RCC 7860 (cell line): ENCODE measurements around the gene EXD3.
A peak's percentile ranks its signal among the peaks of the same experiment; 100 is the strongest.
"Not testable (repeated sequence)": the region's sequence is repeated elsewhere in the genome, so short reads cannot be mapped to it uniquely, and the experiment has no call there.

ENCODE experiments used
- DNase-seq: peaks from one replicate; pipeline ENCODE4 v3.0.0-alpha.2; 2015; ENCODE audit warnings: low spot score
- FAIRE-seq: peaks from 2 replicates; lab custom pipeline; 2012; peaks lifted over from hg19 to GRCh38; lab: Jason Lieb, UNC

EXD3 gene

DNA sequence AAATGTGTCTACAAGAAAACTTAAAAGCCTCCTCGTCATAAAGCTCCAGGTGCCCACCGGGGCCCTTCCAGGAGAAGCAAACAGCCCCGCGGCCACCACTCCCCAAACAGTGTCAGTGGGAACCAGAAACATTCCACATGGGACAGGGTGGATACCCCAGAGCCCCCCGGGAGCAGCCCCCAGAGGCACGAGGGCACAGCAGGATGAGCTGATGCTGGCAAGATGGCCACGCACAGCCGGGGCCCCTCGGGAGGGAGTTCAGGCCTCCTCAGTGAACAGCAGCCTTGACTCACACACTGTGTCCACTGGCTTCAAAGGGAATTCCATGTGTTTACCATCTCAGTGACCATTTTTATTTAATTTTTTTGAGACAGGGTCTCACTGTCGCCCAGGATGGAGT, 10.5 kb downstream of the EXD3 start:
- DNase-seq = no peak
- FAIRE-seq = no peak

DNA sequence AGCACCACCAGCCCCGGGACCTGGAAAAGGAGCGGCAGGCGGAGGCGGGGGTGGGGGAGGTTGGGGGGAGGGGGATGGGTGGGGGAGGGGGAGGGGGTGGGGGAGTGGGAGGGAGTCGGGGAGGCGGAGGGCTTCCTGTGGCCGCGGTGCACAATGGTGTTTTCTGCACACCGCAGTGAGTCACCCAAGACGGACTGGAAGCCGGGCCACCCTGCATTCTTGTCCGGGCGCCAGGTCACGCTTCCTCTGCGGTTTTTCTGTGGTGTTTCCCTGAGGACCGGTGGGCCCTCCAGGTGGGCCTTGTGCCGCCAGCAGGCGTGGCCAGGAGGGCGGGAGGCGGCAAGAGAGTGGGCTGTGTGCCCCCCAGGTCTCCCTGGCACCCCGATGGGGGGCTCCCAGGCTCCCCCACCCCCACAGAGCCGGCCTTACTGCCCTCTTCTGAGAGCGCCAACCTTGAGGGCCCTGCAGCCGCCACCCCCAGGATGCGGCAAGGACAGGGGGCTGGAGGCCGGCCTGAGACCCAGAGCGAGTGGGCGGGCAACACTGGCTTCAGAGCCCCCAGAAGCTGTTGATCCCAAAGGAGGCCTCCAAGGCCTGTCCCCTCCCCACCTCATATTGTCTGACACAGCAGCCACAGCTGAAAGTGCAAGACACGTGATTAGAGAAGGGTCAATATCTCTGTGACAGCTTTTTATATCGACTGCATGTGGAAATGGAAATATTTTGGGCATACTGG, 11.1 kb downstream of the EXD3 start:
- peak; percentile 87 for DNase-seq
- FAIRE-seq = no peak

DNA sequence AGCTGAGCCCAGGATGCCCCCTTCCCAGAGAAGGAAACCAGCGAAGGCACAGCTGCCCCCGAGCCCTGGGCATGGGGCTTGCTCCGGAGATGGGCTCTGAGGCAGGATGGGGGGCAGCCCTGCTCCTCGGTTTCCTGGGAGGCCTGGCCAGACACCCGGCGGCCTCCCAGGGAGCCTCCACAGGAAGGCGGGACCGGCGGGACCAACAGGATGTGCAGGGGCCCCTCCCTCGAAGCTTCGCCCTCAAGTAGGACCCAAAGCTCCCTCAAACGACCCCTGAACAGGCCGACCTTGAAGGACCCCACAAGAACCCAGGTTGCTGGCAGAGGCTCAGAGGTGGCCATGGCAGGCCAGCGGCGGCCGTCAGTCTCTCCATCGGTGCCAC, 11.7 kb downstream of the EXD3 start:
- DNase-seq (peak; percentile 25), FAIRE-seq (no peak)

DNA sequence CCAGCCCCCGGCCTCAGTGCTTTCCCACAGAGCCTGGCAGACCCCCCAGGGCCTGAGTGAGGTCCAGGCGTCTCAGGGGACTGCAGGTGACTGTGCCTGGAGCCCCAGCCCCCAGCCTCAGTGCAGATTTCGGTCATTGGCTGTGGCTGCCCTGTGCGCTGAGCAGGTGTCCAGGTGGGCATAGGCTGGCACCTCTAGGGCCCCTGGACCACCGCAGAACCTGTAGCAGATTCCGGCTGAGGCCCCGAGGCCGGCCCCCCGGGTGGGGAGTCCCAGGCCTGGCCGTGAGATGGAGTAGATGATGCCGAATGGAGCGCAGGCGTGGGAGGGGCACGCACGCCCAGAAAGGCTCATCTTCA, 12.1 kb downstream of the EXD3 start:
- FAIRE-seq (no peak), DNase-seq (no peak)

DNA sequence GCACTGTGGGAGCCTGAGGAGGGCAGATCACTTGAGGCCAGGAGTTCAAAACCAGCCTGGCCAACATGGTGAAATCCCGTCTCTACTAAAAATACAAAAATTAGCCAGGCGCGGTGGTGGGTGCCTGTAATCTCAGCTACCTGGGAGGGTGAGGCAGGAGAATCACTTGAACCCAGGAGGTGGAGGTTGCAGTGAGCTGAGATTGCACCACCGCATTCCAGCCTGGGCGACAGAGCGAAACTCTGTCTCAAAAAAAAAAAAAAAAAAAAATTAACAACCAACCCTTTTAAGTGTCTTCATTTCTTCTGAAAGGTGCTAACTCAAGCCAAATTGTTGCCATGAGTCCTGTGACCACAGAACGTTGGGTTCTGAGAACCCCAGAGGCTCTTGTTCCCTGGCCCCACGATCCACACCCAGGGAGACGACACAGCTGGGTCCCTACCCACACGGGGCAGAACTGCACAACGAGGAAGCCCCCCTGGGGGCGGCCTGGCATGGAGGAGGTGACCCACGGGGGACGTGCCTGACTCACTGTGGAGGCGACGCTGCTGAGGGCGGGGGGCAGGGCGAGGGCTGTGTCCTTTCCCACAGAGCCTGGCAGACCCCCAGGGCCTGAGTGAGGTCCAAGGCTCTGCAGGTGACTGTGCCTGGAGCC, 12.6 kb downstream of the EXD3 start:
- not testable (repeated sequence) for DNase-seq, FAIRE-seq

DNA sequence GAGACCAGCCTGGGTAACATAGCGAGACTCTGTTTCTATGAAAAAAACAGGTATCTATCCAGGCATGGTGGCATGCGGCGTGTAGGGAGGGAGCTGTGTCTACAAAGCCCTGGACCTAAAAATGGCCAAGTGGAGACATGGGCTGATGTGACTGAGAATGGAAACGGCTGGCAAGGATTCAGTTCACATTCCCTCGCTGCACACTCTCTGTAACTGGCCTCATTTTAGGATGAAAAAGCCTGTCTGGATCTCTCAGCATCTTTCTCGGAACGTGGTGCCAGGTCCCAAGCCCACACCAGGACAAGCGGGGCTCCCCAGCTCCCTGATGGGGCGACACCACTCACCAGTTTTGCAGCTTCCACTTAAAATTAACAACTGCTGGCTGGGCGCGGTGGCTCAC, 13.4 kb downstream of the EXD3 start:
- DNase-seq (no peak), FAIRE-seq (no peak)

DNA sequence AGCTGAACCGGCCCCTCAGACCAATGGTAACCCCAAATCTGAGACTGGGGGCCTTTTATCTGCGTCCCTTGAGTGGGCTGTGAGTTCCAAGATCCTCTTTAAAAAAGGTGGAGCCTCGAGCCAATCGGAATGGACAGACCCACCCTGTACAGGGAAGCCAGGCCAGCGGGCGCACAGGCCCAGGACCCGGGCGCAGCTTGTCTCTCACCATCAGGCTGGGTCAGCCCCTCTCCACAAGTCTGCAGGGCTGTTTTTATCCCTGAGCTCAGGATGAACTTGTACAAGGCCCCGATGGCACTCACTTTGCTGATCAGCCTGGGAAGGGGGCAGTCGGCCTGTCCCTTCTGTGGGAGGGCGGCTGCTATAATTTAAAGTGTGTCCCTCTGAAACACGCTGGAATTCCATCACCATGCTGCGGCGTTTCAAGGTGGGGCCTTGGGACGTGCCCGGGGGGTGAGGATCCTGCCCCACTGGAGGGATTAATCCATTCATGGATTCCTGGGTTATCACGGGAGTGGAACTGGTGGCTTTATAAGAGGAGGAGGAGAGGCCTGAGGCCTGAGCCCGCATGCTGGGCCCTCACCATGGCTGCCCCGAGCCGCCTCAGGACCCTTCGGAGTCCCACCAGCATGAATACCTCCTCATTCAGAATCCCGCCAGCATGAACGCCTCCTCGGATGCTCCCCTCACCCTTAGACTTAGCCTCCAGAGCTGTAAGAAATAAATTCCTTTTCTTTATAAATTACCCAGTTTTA, 14.1 kb downstream of the EXD3 start:
- DNase-seq (no peak), FAIRE-seq (no peak)

DNA sequence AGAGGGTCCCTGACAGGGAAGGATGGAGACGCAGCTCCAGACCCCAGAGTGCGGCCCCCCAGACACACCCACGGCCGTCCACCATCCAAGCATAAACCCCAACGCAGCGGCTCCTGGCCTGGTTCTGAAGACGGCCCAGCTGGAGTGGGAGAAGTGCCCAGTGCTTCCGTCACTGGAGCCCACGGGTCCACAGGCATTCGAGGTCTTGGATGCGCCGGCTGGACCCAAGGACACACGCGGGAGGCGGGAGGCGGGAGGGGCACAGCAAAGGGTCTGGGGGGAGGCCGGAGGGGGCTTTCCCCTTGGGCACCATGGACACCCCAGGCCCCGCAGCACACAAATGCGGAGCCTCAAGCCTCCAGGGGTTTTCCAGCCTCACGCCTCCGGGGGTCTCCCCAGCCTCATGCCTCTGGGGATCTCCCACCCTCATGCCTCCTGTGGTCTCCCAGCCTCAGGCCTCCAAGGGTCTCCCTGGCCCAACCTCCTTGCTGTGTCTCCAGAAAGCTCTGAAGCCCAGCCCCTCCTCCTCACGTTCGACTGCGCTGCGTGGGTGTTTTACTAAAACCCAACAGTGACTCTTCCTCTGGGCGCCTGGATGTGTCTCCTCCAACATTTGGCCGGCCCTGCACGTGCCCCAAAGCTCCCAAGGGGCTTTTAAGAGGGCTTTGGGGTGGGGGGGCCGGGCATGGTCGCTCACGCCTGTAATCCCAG, 15.2 kb downstream of the EXD3 start:
- no peak for DNase-seq

DNA sequence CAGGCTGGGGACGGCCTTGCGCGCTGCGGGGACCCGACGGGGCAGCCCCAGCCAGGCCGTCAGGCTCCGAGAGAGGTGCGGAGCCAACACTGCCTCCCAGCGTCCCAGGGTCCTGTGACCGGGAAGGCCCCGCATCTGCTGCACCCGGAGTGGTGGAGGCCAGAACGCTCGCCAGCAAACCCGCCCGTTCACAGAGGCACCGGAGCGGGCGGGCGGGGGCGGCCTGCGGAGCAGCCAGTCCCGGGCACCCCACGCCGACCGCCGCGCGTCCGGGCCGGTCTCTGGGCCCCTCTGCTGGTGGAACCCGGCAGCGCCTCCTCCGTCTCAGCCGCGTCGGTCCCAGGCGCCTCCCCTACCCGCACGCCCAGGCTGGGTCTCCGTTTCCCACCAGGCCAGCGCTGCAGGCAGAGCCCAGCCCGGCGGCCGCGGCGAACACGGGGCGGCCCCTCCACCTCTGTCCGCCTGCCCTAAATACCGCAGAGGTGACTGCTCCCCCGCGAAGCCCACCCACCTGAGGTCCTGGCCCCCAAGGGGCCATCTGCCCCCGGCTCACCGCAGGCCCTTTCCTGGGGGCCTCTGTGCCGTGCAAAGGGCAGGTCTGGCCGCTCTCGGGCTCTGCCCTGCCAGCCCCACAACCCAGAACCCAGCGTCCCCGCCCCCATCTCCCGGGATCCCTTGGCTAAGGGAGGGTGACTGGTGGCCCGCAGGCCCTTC, 15.9 kb downstream of the EXD3 start:
- FAIRE-seq = no peak

More for the DNA sequence above, 15.2 kb downstream of the EXD3 start:
- no peak for FAIRE-seq

DNA sequence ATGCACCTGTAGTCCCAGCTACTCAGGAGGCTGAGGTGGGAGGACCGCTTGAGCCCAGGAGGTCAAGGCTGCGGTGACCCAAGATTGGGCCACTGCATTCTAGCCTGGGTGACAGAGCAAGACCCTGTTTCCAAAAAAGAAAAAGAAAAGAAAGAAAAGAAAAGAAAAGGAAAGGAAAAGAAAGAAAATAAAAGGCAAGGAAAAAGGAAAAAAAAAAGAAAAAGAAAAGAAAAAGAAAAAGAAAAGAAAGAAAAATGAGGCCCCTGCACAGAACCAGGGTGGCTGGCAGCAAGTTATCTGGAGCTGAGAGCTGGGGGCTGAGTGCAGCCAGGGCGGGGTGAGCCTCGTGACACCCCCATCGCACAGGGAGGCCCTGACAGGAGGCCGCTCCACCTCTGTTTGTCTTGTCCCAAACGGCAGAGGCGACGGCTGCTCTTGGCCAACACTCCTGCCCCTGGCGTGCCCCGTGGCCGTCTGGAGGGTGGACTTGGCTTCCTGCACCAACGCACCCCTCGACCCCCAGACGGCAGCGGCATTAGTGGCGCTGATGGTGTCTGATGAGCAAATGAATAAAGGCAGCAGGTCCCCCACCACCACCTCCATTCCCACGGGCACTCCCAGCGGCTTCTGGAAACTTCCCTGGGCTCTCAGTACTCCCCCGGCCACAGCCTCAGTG, 16.7 kb downstream of the EXD3 start:
- no peak for DNase-seq
- no peak for FAIRE-seq

More for the DNA sequence above, 15.9 kb downstream of the EXD3 start:
- DNase-seq = no peak

DNA sequence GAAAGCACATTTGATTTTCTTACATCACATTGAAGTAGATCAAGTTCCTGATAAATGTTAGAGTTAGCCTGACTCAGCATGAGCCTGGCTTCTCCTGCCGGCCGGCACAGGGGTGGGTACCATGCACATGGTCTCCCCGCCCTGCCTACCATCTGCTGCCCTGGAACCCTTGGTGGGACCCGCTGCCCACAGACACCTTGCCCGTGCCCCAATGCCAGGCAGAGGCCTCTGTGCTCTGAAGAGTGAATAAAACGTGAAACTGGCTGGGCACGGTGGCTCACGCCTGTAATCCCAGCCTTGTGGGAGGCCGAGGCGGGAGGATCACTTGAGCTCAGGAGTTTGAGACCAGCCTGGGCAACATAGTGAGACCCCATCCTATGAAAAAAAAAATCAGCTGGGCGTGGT, 17.3 kb downstream of the EXD3 start:
- DNase-seq (no peak), FAIRE-seq (no peak)

DNA sequence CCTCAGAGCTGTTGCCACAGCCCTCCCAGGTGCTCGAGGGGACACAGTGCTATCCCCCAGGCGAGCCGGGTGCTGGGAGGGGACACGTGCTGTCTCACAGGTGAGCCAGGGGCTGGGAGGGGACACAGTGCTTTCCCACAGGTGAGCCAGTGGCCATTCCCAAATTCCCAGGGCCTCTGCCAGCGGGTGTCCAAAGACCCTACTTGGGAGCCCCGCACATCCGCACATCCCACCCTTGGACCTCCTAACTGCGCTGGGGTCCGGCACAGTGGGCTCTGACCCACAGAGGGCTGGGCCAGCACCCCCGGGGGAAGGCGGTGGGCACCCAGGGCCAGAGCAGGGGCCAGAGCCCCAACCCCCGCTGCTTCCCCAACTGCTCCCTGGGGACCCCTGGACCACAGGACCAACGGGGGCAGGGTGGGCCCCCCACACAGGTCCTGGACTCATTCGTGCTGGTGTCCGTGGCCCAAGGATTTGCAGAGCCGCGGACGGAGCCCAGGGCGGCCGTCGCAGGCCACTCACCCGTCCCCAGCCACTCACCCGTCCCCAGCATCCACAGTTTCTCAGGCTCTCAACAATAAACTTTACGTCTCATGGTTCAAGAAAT, 17.9 kb downstream of the EXD3 start:
- no peak for FAIRE-seq
- DNase-seq = no peak

DNA sequence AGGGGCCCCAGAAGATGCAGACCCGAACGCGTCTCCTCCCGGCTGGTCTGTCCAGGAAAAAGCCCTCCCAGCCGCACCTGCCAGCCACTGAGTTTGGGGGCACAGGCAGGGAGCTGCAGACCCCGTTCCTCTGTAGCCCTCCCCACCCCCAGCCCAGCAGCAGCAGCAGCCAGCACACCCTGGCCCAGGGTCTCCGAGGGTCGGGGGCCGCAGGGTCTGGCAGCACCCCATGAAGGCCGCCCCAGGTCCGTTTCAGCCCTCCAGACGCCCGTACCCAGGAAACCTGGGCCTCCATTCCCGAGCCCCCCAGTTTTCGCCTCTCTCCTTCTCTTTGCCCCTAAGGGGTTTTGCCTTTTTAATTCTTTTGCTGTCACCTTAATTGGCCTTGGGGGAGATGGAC, 19.7 kb downstream of the EXD3 start:
- DNase-seq (no peak), FAIRE-seq (no peak)

DNA sequence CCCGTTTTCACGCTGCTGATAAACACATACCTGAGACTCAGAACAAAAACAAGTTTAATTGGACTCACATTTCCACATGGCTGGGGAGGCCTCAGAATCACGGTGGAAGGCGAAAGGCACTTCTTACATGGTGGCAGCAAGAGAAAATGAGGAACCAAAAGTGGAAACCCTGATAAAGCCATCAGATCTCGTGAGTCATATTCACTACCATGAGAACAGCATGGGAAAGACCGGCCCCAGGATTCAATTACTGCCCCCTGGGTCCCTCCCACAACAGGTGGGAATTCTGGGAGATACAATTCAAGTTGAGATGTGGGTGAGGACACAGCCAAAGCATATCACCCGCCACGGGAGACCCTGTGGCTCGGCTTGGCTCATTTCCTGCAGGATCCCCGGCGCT, 20.2 kb downstream of the EXD3 start:
- DNase-seq (no peak), FAIRE-seq (no peak)

DNA sequence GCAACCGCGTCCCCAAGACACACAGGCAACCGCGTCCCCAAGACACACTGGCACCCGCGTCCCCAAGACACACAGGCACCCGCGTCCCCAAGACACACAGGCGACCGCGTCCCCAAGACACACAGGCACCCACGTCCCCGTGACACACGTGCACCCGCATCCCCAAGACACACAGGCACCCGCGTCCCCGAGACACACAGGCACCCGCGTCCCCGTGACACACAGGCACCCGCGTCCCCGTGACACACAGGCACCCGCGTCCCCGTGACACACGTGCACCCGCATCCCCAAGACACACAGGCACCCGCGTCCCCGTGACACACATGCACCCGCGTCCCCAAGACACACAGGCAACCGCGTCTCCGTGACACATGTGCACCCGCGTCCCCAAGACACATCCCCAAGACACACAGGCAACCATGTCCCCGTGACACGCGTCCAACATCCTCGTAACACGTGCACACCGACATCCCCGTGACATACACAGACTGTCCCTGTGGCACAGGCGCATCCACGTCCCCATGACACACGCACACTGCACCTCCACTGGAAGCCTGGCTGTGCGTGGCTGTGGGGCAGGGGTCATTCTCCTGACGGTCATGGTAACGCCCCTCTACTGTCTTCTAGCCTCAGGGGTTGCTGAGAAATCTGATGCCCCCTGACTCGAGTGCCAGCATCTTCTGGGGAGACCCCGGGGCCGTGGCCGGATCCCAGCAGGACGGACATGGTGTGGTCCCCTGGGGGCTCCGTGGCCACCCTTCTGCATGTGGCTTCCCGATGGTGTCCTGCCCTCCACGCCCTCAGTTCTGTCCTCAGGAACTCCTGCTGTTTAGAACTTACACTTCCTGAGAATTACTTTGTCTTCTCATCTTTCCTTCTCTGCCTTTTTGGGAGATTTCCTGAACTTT, 24.1 kb downstream of the EXD3 start:
- DNase-seq (no peak), FAIRE-seq (no peak)

DNA sequence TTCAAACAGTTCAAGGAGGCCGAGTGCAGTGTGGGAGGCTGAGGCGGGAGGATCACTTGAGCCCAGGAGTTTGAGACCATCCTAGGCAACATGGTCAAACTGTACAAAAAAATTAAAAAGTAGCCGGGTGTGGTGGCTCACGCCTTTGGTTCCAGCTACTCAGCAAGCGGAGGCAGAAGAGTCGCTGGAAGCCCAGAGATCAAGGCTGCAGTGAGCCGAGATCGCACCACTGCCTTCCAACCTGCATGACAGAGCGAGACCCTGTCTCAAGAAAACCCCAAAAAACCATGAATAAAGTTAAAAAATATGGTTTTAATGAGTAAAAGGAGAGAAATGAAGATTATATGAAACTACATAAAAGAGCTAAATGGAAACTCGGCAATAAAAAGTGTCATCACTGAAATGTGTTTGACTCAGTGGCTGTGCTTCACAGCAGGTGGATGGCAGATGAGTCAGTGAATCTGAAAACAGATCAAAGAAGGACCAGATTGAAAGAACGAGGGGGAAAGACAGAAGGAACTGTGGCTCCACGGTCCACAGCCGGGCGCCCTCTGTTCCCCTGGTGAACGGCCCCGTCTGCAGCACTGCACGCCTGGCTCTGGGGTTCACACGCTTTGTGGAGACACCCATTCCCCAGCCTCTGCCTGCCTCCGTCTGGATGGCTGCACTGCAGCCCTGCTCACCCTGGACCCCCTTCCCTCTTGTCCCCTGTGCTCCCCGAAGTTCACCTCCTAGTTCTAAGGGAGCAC, 25.1 kb downstream of the EXD3 start:
- DNase-seq (no peak), FAIRE-seq (no peak)

DNA sequence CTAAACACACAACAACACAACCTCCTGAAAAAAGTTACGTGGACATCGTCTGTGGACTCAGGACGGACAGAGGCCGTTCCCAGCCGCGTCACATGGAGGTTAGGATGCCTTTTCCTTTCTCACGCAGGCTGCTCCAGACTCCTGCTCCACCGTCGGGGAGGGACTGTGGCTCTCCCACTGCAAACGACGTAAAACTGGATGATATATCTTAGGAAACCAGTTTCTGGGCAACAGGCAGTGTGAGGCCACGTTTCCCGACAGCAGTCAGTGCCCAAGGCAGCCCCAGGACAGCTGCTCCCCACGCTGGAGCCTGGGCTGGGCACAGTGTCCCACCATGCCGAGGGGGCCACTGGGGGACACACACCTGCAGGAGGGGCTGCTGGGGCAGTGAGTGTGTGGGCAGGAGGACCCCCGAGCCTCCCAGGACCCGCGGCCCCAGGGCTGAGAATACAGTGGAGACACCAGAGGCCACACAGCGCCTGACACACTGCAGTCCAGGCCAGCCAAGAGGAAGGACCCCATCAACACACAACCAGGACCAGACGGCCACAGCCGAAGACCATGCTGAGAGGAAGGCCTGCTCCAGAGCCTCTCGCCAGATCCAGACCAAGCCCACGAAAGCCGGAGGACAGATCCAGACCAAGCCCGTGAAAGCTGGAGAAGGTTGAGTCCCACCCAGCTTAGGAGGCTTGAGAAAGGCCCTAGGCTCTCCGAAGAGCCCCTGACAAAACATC, 26.2 kb downstream of the EXD3 start:
- no peak for FAIRE-seq

More for the DNA sequence above, 26.2 kb downstream of the EXD3 start:
- DNase-seq = no peak
